GM23338 (cell line): ENCODE data around the gene PAQR8. TPM values are rescaled to one million over a fixed set of nuclear protein-coding genes. Genes with fewer than 3 reads are reported as not detected.

ENCODE experiments used
- ATAC-seq: fragments of 200-7000 bp; cut with Tn5 transposase; 3 replicates; pipeline ENCODE4 v1.9.1; 2020
- DNase-seq: peaks from one replicate; pipeline ENCODE4 v3.0.0-alpha.2; 2015; ENCODE audit warnings: low spot score
- H2AFZ ChIP-seq: fragments of 200-600 bp; sonication (generic); 2 replicates; pipeline ENCODE4 v1.8.0; 2016; ENCODE audit warnings: antibody characterized with exemption, mild to moderate bottlenecking, moderate library complexity
- H3F3A ChIP-seq: fragments of 200-600 bp; sonication (generic); replicated peaks from 2 replicates; pipeline ENCODE4 v1.8.0; 2017; ENCODE audit warnings: antibody characterized with exemption, mixed run types, low read depth
- H3K27ac ChIP-seq: fragments of 200-600 bp; sonication (generic); 2 replicates; pipeline ENCODE4 v1.6.1; 2016; ENCODE audit warnings: low read depth
- H3K27me3 ChIP-seq: fragments of 200-600 bp; sonication (generic); 2 replicates; pipeline ENCODE4 v1.8.0; 2016; ENCODE audit warnings: mild to moderate bottlenecking, mixed run types, moderate library complexity; ENCODE audit not compliant: insufficient read depth
- H3K36me3 ChIP-seq: fragments of 200-600 bp; sonication (generic); 2 replicates; pipeline ENCODE4 v1.8.0; 2016; ENCODE audit warnings: mild to moderate bottlenecking; ENCODE audit not compliant: insufficient read depth
- H3K4me1 ChIP-seq: fragments of 200-600 bp; sonication (generic); 2 replicates; pipeline ENCODE4 v1.8.0; 2016; ENCODE audit warnings: mild to moderate bottlenecking, moderate library complexity; ENCODE audit not compliant: insufficient read depth
- H3K4me2 ChIP-seq: fragments of 200-600 bp; sonication (generic); 2 replicates; pipeline ENCODE4 v1.7.1; 2017; ENCODE audit warnings: mixed run types
- H3K4me3 ChIP-seq: fragments of 200-600 bp; sonication (generic); 2 replicates; pipeline ENCODE4 v1.6.1; 2016; ENCODE audit warnings: mixed run types
- H3K79me2 ChIP-seq: fragments of 200-600 bp; sonication (generic); replicated peaks from 2 replicates; pipeline ENCODE4 v1.8.0; 2017; ENCODE audit warnings: mild to moderate bottlenecking; ENCODE audit not compliant: insufficient read depth
- H3K9me2 ChIP-seq: fragments of 200-600 bp; sonication (generic); 2 replicates; pipeline ENCODE4 v1.8.0; 2017; ENCODE audit not compliant: insufficient read depth
- H4K20me1 ChIP-seq: fragments of 200-600 bp; sonication (generic); replicated peaks from 2 replicates; pipeline ENCODE4 v1.8.0; 2017; ENCODE audit warnings: mild to moderate bottlenecking; ENCODE audit not compliant: insufficient read depth
- H3K27ac Mint-ChIP-seq: 2 replicates; pipeline ENCODE4 v1.8.0; 2020; ENCODE audit warnings: inconsistent platforms, mild to moderate bottlenecking, moderate library complexity, mixed read lengths
- H3K27me3 Mint-ChIP-seq: 3 replicates; pipeline ENCODE4 v1.8.0; 2022; ENCODE audit warnings: low read depth, mild to moderate bottlenecking, moderate library complexity, mixed read lengths, inconsistent platforms; ENCODE audit not compliant: insufficient read depth, poor library complexity
- H3K36me3 Mint-ChIP-seq: 3 replicates; pipeline ENCODE4 v1.8.0; 2021; ENCODE audit warnings: low read depth, mild to moderate bottlenecking, inconsistent platforms, moderate library complexity, mixed read lengths
- H3K4me1 Mint-ChIP-seq: 3 replicates; pipeline ENCODE4 v1.8.0; 2020; ENCODE audit warnings: mild to moderate bottlenecking, inconsistent platforms, mixed read lengths
- H3K4me3 Mint-ChIP-seq: 3 replicates; pipeline ENCODE4 v1.8.0; 2021; ENCODE audit warnings: moderate library complexity, mild to moderate bottlenecking, inconsistent platforms, mixed read lengths
- H3K9me3 Mint-ChIP-seq: 3 replicates; pipeline ENCODE4 v1.8.0; 2020; ENCODE audit warnings: moderate library complexity, mild to moderate bottlenecking, inconsistent platforms, mixed read lengths
- CREB1 ChIP-seq: fragments of 250-450 bp; sonication (Bioruptor Pico); IDR thresholded peaks from 2 replicates; pipeline ENCODE4 v1.5.0; 2020; ENCODE audit warnings: low read depth, mild to moderate bottlenecking, moderate library complexity
- CTCF ChIP-seq, 2 experiments: fragments of 200-600 bp in 1 of 2; sonication (generic) in 1 of 2; conservative IDR thresholded peaks; 2 replicates each; pipeline versions ENCODE4 v1.5.1 to v1.6.1; 2016 to 2017; ENCODE audit warnings: antibody characterized with exemption in 2 of 2, low read depth in 2 of 2, mild to moderate bottlenecking in 2 of 2, moderate library complexity in 1 of 2
- ETS1 ChIP-seq: IDR thresholded peaks from 2 replicates; pipeline ENCODE4 v1.6.1; 2016; ENCODE audit warnings: antibody characterized with exemption
- EZH2 ChIP-seq: fragments of 200-600 bp; sonication (generic); IDR thresholded peaks from one replicate; pipeline ENCODE4 v1.8.0; 2017; ENCODE audit warnings: antibody characterized with exemption, mild to moderate bottlenecking, low read depth; ENCODE audit not compliant: unreplicated experiment
- JUNB ChIP-seq: IDR thresholded peaks from one replicate; pipeline ENCODE4 v1.6.1; 2016; ENCODE audit warnings: antibody characterized with exemption; ENCODE audit not compliant: unreplicated experiment
- NANOG ChIP-seq: IDR thresholded peaks from 2 replicates; pipeline ENCODE4 v1.6.1; 2016; ENCODE audit warnings: antibody characterized with exemption, borderline replicate concordance
- REST ChIP-seq: IDR thresholded peaks from one replicate; pipeline ENCODE4 v1.6.1; 2018; ENCODE audit warnings: antibody characterized with exemption; ENCODE audit not compliant: unreplicated experiment
- ZNF114 ChIP-seq: fragments of 250-450 bp; sonication (Bioruptor Pico); IDR thresholded peaks from 2 replicates; pipeline ENCODE4 v1.5.0; 2020; ENCODE audit warnings: mild to moderate bottlenecking, moderate library complexity
- ZNF331 ChIP-seq: fragments of 250-450 bp; sonication (Bioruptor Pico); IDR thresholded peaks from 2 replicates; pipeline ENCODE4 v1.5.0; 2020; ENCODE audit warnings: low read depth, mild to moderate bottlenecking, moderate library complexity
- polyA plus RNA-seq: library from polyadenylated mRNA; unstranded; fragments of >200 nt; fragmentation: Nextera tagmentation; extraction: Ambion mirVana; gene quantifications from 2 replicates; pipeline ENCODE4 v1.2.1, GENCODE V29; 2016
- total RNA-seq: library from RNA; depleted of rRNA; stranded (reverse); fragments of >200 nt; shearing (Covaris generic); gene quantifications from 2 replicates; pipeline ENCODE4 v1.2.3, GENCODE V29; 2014

PAQR8 gene
- total and polyA plus RNA-seq, 2 experiments from 2014 or later: 3.6 to 11.2 TPM

DNA sequence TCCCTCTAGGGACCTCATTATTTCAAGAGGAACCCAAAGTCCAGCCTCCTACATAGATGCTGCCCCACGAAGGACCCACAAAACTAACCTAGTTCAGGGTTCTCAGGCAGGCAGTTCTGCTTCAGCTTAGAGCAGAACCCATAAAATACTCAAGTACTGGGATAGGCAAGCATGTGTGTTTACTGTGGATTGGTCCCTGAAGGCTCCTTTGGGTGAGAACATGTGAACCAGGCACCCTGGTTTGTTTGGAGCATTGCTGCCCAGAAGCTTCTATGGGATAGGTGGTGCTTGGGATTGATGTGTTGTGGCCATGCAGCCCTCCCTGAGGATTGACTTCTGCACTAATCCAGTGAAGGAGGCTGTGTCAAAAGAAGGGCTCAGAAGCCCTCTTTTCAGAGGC, 43.3 kb downstream of the PAQR8 start (continued):
- TF ChIP-seq NANOG: no peak
- no peak for TF ChIP-seq REST
- no peak for TF ChIP-seq EZH2

DNA sequence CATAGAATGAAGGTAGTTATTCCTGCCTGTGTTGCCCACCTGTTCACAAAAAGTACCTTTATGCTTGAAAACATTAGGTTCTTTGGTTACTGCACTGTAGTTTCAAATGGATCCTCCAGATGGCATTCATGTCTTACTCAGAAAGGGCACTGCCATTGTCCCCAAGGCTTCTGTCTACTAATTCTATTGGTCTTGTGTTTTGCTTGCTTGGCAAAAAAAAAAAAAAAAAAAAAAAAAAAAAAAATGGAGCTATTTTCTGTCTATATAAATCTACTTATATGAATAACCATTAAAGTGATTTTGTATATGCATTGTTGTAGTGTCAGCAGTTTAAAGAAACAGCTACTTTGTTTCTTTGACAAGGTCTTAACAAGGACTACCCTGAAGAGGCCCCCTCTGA, 45.5 kb downstream of the PAQR8 start:
- Mint-ChIP-seq H3K4me1 (no peaks in the 10 kb centered on the region), H3K27ac (no peak overlapping the region), H3K9me3 (no peaks in the 10 kb centered on the region), H3K4me3 (no peak overlapping the region), H3K36me3 (peaks cover 4% of the 10 kb centered on the region; the same call in 2 of the 3 replicates), H3K27me3 (no peaks in the 10 kb centered on the region)
- Histone ChIP-seq H3K27me3 (no peaks in the 10 kb centered on the region), H3K27ac (no peak overlapping the region), H3K4me2 (no peak overlapping the region), H3K4me3 (no peak overlapping the region), H3K79me2 (no peaks in the 10 kb centered on the region), H2AFZ (no peak overlapping the region), H3F3A (no peaks in the 10 kb centered on the region), H3K9me2 (no peaks in the 10 kb centered on the region), H3K4me1 (no peaks in the 10 kb centered on the region), H4K20me1 (no peaks in the 10 kb centered on the region), H3K36me3 (no peaks in the 10 kb centered on the region)
- DNase-seq: peak; percentile 75
- peak; percentile 69 for ATAC-seq
- TF ChIP-seq NANOG: no peak
- peak; percentile 65 to 67 for TF ChIP-seq CTCF (conservative IDR thresholded peaks at IDR 0.05; ENCODE audit: low read depth in 2 of 2)
- TF ChIP-seq ZNF331 (CRISPR knock-in tag): no peak
- no peak for TF ChIP-seq REST
- no peak for TF ChIP-seq JUNB
- no peak for TF ChIP-seq ETS1
- TF ChIP-seq CREB1: no peak
- no peak for TF ChIP-seq ZNF114
